Measurements from ENCODE around the gene NTPCR. TPM values are rescaled to one million over a fixed set of nuclear protein-coding genes. Genes with fewer than 3 reads are reported as not detected.

Gene NTPCR
- total RNA-seq, 1 donor, result 15.6 TPM

- H2AFZ ChIP-seq (ENCODE audit: low read length), result no peak overlapping the region
- H3K4me3 ChIP-seq (ENCODE audit: insufficient read depth, low read length), result no peak overlapping the region
- TF ChIP-seq, protein P1, sequence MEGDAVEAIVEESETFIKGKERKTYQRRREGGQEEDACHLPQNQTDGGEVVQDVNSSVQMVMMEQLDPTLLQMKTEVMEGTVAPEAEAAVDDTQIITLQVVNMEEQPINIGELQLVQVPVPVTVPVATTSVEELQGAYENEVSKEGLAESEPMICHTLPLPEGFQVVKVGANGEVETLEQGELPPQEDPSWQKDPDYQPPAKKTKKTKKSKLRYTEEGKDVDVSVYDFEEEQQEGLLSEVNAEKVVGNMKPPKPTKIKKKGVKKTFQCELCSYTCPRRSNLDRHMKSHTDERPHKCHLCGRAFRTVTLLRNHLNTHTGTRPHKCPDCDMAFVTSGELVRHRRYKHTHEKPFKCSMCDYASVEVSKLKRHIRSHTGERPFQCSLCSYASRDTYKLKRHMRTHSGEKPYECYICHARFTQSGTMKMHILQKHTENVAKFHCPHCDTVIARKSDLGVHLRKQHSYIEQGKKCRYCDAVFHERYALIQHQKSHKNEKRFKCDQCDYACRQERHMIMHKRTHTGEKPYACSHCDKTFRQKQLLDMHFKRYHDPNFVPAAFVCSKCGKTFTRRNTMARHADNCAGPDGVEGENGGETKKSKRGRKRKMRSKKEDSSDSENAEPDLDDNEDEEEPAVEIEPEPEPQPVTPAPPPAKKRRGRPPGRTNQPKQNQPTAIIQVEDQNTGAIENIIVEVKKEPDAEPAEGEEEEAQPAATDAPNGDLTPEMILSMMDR (IDR thresholded peaks at IDR 0.05; ENCODE audit: extremely low read depth, low read depth, low read length), result no peak
- no peaks in the 10 kb centered on the region for H3K79me2 ChIP-seq (ENCODE audit: insufficient read depth, low read length)
- no peak for DNase-seq (ENCODE audit: insufficient read length, low spot score, missing footprints)
- no peaks in the 10 kb centered on the region for H3K9me3 ChIP-seq (ENCODE audit: low read depth, low read length)
- no peaks in the 10 kb centered on the region for H3K36me3 ChIP-seq (ENCODE audit: insufficient read depth, low read length)
- no peak overlapping the region for H3K27ac ChIP-seq (ENCODE audit: low read depth, low read length)
- H4K20me1 ChIP-seq (ENCODE audit: insufficient read depth, low read length), result no peaks in the 10 kb centered on the region
- no peaks in the 10 kb centered on the region for H3K27me3 ChIP-seq (ENCODE audit: insufficient read depth, low read length)
- H3K4me1 ChIP-seq (ENCODE audit: insufficient read depth, low read length), result no peaks in the 10 kb centered on the region
- H3K4me2 ChIP-seq (ENCODE audit: insufficient read depth, low read length), result no peak overlapping the region
These were observed 10.1 kb upstream of the NTPCR start for GRCh38 chr1:232940262-232940661.

GRCh38 chr1:232942413-232943294 is 7.8 kb upstream of the NTPCR start:
- H3K4me1 ChIP-seq (ENCODE audit: insufficient read depth, low read length), result no peaks in the 10 kb centered on the region
- DNase-seq (ENCODE audit: insufficient read length, low spot score, missing footprints), result no peak
- no peak overlapping the region for H3K27ac ChIP-seq (ENCODE audit: low read depth, low read length)
- no peaks in the 10 kb centered on the region for H3K27me3 ChIP-seq (ENCODE audit: insufficient read depth, low read length)
- H3K79me2 ChIP-seq (ENCODE audit: insufficient read depth, low read length), result no peaks in the 10 kb centered on the region
- H3K36me3 ChIP-seq (ENCODE audit: insufficient read depth, low read length), result no peaks in the 10 kb centered on the region
- H2AFZ ChIP-seq (ENCODE audit: low read length), result no peak overlapping the region
- H3K4me2 ChIP-seq (ENCODE audit: insufficient read depth, low read length), result no peak overlapping the region
- no peaks in the 10 kb centered on the region for H4K20me1 ChIP-seq (ENCODE audit: insufficient read depth, low read length)
- TF ChIP-seq, protein P1 (IDR thresholded peaks at IDR 0.05; ENCODE audit: extremely low read depth, low read depth, low read length), result no peak
- no peak overlapping the region for H3K4me3 ChIP-seq (ENCODE audit: insufficient read depth, low read length)
- no peaks in the 10 kb centered on the region for H3K9me3 ChIP-seq (ENCODE audit: low read depth, low read length)

GRCh38 chr1:232943679-232944252 is 6.6 kb upstream of the NTPCR start:
- no peak overlapping the region for H3K4me2 ChIP-seq (ENCODE audit: insufficient read depth, low read length)
- H3K79me2 ChIP-seq (ENCODE audit: insufficient read depth, low read length), result no peaks in the 10 kb centered on the region
- H3K9me3 ChIP-seq (ENCODE audit: low read depth, low read length), result no peaks in the 10 kb centered on the region
- DNase-seq (ENCODE audit: insufficient read length, low spot score, missing footprints), result no peak
- H2AFZ ChIP-seq (ENCODE audit: low read length), result no peak overlapping the region
- no peaks in the 10 kb centered on the region for H3K27me3 ChIP-seq (ENCODE audit: insufficient read depth, low read length)
- no peaks in the 10 kb centered on the region for H4K20me1 ChIP-seq (ENCODE audit: insufficient read depth, low read length)
- TF ChIP-seq, protein P1 (IDR thresholded peaks at IDR 0.05; ENCODE audit: extremely low read depth, low read depth, low read length), result no peak
- H3K4me3 ChIP-seq (ENCODE audit: insufficient read depth, low read length), result no peak overlapping the region
- no peaks in the 10 kb centered on the region for H3K36me3 ChIP-seq (ENCODE audit: insufficient read depth, low read length)
- no peak overlapping the region for H3K27ac ChIP-seq (ENCODE audit: low read depth, low read length)
- no peaks in the 10 kb centered on the region for H3K4me1 ChIP-seq (ENCODE audit: insufficient read depth, low read length)

DNA sequence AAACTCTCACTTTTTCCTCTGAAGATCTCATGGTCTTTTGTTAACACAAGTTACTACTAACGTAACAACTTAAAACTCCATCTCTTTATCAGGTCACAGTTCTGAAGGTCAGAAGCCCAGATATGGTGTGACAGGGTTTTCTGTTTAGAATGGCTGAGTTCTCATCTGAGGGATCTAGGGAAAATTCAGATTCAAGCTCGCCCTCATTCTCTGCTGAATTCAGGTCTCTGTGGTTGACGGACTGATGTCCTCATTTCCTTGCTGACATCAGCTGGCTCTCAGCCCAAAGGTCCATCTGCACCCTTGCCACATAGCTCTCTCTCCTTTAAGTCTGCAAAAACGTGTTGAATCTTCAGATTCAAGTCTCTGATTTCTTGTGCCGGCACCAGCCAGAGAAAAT is 6.1 kb upstream of the NTPCR start:
- TF ChIP-seq, protein P1 (IDR thresholded peaks at IDR 0.05; ENCODE audit: extremely low read depth, low read depth, low read length), result no peak
- Histone ChIP-seq H3K4me3 (ENCODE audit: insufficient read depth, low read length) (no peak overlapping the region), H3K27me3 (ENCODE audit: insufficient read depth, low read length) (no peaks in the 10 kb centered on the region), H3K4me1 (ENCODE audit: insufficient read depth, low read length) (no peaks in the 10 kb centered on the region), H3K4me2 (ENCODE audit: insufficient read depth, low read length) (no peak overlapping the region), H3K79me2 (ENCODE audit: insufficient read depth, low read length) (no peaks in the 10 kb centered on the region), H2AFZ (ENCODE audit: low read length) (no peak overlapping the region), H4K20me1 (ENCODE audit: insufficient read depth, low read length) (no peaks in the 10 kb centered on the region), H3K9me3 (ENCODE audit: low read depth, low read length) (no peaks in the 10 kb centered on the region), H3K36me3 (ENCODE audit: insufficient read depth, low read length) (no peaks in the 10 kb centered on the region), H3K27ac (ENCODE audit: low read depth, low read length) (no peak overlapping the region)
- no peak for DNase-seq (ENCODE audit: insufficient read length, low spot score, missing footprints)

Data from osteoblast (primary cell).